Measurements from ENCODE around the gene NCAM2. TPM values are rescaled to one million over a fixed set of nuclear protein-coding genes. Genes with fewer than 3 reads are reported as not detected.

Gene NCAM2
- total RNA-seq, 2 experiments from 2014 or later: not detected

- POLR2A ChIA-PET: no interaction called here
- CTCF ChIA-PET: no interaction called here
- DNase-seq: no peak
- peaks cover 5% of the 10 kb centered on the region for H3K9me3 Mint-ChIP-seq
- TF ChIP-seq CTCF (IDR thresholded peaks at IDR 0.05): no peak
- no peak overlapping the region for H3K4me3 Mint-ChIP-seq
- H3K36me3 Mint-ChIP-seq (ENCODE audit: low read depth): no peaks in the 10 kb centered on the region
- no peak for ATAC-seq
- H3K27ac Mint-ChIP-seq: no peak overlapping the region
- no peaks in the 10 kb centered on the region for H3K4me1 Mint-ChIP-seq (ENCODE audit: low read depth)
- no peaks in the 10 kb centered on the region for H3K27me3 Mint-ChIP-seq
- intact Hi-C loops (cut with micrococcal nuclease): no loop called here
These were observed 387.2 kb downstream of the NCAM2 start for GRCh38 chr21:21385404-21385803.

- CTCF ChIA-PET: no interaction called here
- H3K9me3 Mint-ChIP-seq: peaks cover 7% of the 10 kb centered on the region
- no peak overlapping the region for H3K27ac Mint-ChIP-seq
- POLR2A ChIA-PET: no interaction called here
- no peaks in the 10 kb centered on the region for H3K4me1 Mint-ChIP-seq (ENCODE audit: low read depth)
- no peaks in the 10 kb centered on the region for H3K27me3 Mint-ChIP-seq
- TF ChIP-seq CTCF (IDR thresholded peaks at IDR 0.05): no peak
- ATAC-seq: no peak
- no peaks in the 10 kb centered on the region for H3K36me3 Mint-ChIP-seq (ENCODE audit: low read depth)
- no peak for DNase-seq
- intact Hi-C loops (cut with micrococcal nuclease): no loop called here
- no peak overlapping the region for H3K4me3 Mint-ChIP-seq
These were observed 389.7 kb downstream of the NCAM2 start for GRCh38 chr21:21387916-21388315.

- Mint-ChIP-seq H3K36me3 (ENCODE audit: low read depth) (no peaks in the 10 kb centered on the region), H3K27me3 (no peaks in the 10 kb centered on the region), H3K4me1 (ENCODE audit: low read depth) (no peaks in the 10 kb centered on the region), H3K9me3 (peaks cover 14% of the 10 kb centered on the region), H3K4me3 (no peak overlapping the region), H3K27ac (no peak overlapping the region)
- ChIA-PET CTCF (no interaction called here), POLR2A (no interaction called here)
- DNase-seq (no peak), ATAC-seq (no peak)
- no peak for TF ChIP-seq CTCF (IDR thresholded peaks at IDR 0.05)
- intact Hi-C loops (cut with micrococcal nuclease): no loop called here
These were observed 395.9 kb downstream of the NCAM2 start for GRCh38 chr21:21394064-21394463.

GRCh38 chr21:21396424-21396823 lies 398.2 kb downstream of the NCAM2 start:
- DNase-seq (no peak), ATAC-seq (no peak)
- Mint-ChIP-seq H3K4me3 (no peak overlapping the region), H3K36me3 (ENCODE audit: low read depth) (no peaks in the 10 kb centered on the region), H3K27ac (no peak overlapping the region), H3K4me1 (ENCODE audit: low read depth) (no peaks in the 10 kb centered on the region), H3K27me3 (no peaks in the 10 kb centered on the region), H3K9me3 (peaks cover 15% of the 10 kb centered on the region)
- intact Hi-C loops (cut with micrococcal nuclease): no loop called here
- no peak for TF ChIP-seq CTCF (IDR thresholded peaks at IDR 0.05)
- POLR2A ChIA-PET: no interaction called here
- CTCF ChIA-PET: no interaction called here

GRCh38 chr21:21397464-21397863 lies 399.3 kb downstream of the NCAM2 start:
- no peak for TF ChIP-seq CTCF (IDR thresholded peaks at IDR 0.05)
- POLR2A ChIA-PET: no interaction called here
- peaks cover 17% of the 10 kb centered on the region for H3K9me3 Mint-ChIP-seq

More at GRCh38 chr21:21397464-21397863, 399.3 kb downstream of the NCAM2 start:
- Mint-ChIP-seq H3K27me3 (no peaks in the 10 kb centered on the region), H3K4me1 (ENCODE audit: low read depth) (no peaks in the 10 kb centered on the region), H3K4me3 (no peak overlapping the region), H3K36me3 (ENCODE audit: low read depth) (no peaks in the 10 kb centered on the region), H3K27ac (no peak overlapping the region)
- intact Hi-C loops (cut with micrococcal nuclease): no loop called here
- CTCF ChIA-PET: no interaction called here
- ATAC-seq (no peak), DNase-seq (no peak)

Data from activated CD8-positive, alpha-beta T cell treated with anti-CD3 and anti-CD28 coated beads for 36 hours (primary cell).